ENCODE measurements around the gene CAD.

GRCh38 chr2:27221166-27221565 is 4.0 kb downstream of the CAD start:
- TF ChIP-seq, protein P1, sequence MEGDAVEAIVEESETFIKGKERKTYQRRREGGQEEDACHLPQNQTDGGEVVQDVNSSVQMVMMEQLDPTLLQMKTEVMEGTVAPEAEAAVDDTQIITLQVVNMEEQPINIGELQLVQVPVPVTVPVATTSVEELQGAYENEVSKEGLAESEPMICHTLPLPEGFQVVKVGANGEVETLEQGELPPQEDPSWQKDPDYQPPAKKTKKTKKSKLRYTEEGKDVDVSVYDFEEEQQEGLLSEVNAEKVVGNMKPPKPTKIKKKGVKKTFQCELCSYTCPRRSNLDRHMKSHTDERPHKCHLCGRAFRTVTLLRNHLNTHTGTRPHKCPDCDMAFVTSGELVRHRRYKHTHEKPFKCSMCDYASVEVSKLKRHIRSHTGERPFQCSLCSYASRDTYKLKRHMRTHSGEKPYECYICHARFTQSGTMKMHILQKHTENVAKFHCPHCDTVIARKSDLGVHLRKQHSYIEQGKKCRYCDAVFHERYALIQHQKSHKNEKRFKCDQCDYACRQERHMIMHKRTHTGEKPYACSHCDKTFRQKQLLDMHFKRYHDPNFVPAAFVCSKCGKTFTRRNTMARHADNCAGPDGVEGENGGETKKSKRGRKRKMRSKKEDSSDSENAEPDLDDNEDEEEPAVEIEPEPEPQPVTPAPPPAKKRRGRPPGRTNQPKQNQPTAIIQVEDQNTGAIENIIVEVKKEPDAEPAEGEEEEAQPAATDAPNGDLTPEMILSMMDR (IDR thresholded peaks at IDR 0.05 in 8 of 11, conservative IDR thresholded peaks at IDR 0.05 in 3 of 11): no peak
- TF ChIP-seq POLR2AphosphoS5 (IDR thresholded peaks at IDR 0.05): no peak

Data from spleen (tissue), 7 donors.